Mesothelial cell of epicardium (in vitro differentiated cells): ENCODE measurements around the gene CDH13. TPM values are rescaled to one million over a fixed set of nuclear protein-coding genes. Genes with fewer than 3 reads are reported as not detected.

ENCODE experiments used
- DNase-seq, 2 experiments: peaks; one replicate each; pipeline ENCODE4 v3.0.0; 2021; ENCODE audit warnings: low spot score in 2 of 2; ENCODE audit not compliant: unreplicated experiment in 2 of 2
- H3K27ac Mint-ChIP-seq: 2 replicates; pipeline ENCODE4 v1.8.0; 2021; ENCODE audit warnings: mixed read lengths
- H3K27me3 Mint-ChIP-seq: 2 replicates; pipeline ENCODE4 v1.8.0; 2021; ENCODE audit warnings: low read depth, mixed read lengths
- H3K36me3 Mint-ChIP-seq: 2 replicates; pipeline ENCODE4 v1.8.0; 2021; ENCODE audit warnings: mixed read lengths
- H3K4me1 Mint-ChIP-seq: 2 replicates; pipeline ENCODE4 v1.8.0; 2021; ENCODE audit warnings: mixed read lengths
- H3K4me3 Mint-ChIP-seq: 2 replicates; pipeline ENCODE4 v1.8.0; 2021; ENCODE audit warnings: mild to moderate bottlenecking, moderate library complexity, mixed read lengths
- H3K9me3 Mint-ChIP-seq: 2 replicates; pipeline ENCODE4 v1.8.0; 2021; ENCODE audit warnings: mixed read lengths
- CTCF ChIP-seq: fragments of 200-600 bp; sonication (generic); IDR thresholded peaks from one replicate; pipeline ENCODE4 v1.5.0; 2021; ENCODE audit warnings: antibody characterized with exemption; ENCODE audit not compliant: unreplicated experiment
- total RNA-seq: library from RNA; stranded (reverse); gene quantifications from 3 replicates; pipeline ENCODE4 v1.2.1, GENCODE V29; 2021

The CDH13 gene
- total RNA-seq, 1 donor from 2014 or later = 0.80 TPM

DNA sequence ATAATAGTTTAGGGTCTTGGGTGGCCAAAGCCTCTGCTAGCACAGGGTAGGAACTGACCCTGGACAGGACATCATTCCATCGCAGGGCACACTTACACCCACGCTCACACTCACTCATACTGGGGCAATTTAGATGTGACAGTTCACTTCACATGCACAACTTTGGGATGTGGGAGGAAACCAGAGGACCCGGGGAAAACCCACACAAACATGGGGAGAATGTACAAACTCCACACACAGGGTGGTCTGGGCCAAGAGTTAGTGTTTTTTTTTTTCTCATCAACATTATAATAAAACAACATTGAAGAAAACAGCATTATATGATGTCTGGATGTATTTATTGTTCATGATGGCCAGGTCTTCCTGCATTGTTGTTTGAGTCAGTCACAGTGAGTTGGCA, 93.6 kb downstream of the CDH13 start:
- peaks cover 4% of the 10 kb centered on the region for H3K9me3 Mint-ChIP-seq
- no peak overlapping the region for H3K27ac Mint-ChIP-seq
- no peaks in the 10 kb centered on the region for H3K4me1 Mint-ChIP-seq
- TF ChIP-seq CTCF = no peak
- DNase-seq = no peak
- H3K27me3 Mint-ChIP-seq = peaks cover 18% of the 10 kb centered on the region
- no peaks in the 10 kb centered on the region for H3K36me3 Mint-ChIP-seq
- H3K4me3 Mint-ChIP-seq = no peak overlapping the region

GRCh38 chr16:82726306-82726705, 99.5 kb downstream of the CDH13 start:
- H3K27me3 Mint-ChIP-seq = peaks cover 1% of the 10 kb centered on the region
- no peaks in the 10 kb centered on the region for H3K36me3 Mint-ChIP-seq
- H3K4me1 Mint-ChIP-seq = no peaks in the 10 kb centered on the region
- TF ChIP-seq CTCF = no peak
- H3K9me3 Mint-ChIP-seq = peaks cover 21% of the 10 kb centered on the region
- H3K4me3 Mint-ChIP-seq = no peak overlapping the region
- H3K27ac Mint-ChIP-seq = no peak overlapping the region
- no peak for DNase-seq

GRCh38 chr16:82728901-82729300, 102.1 kb downstream of the CDH13 start:
- Mint-ChIP-seq H3K27ac (no peak overlapping the region), H3K4me3 (no peak overlapping the region), H3K4me1 (no peaks in the 10 kb centered on the region), H3K9me3 (peaks cover 21% of the 10 kb centered on the region), H3K27me3 (no peaks in the 10 kb centered on the region), H3K36me3 (no peaks in the 10 kb centered on the region)
- no peak for TF ChIP-seq CTCF
- DNase-seq = no peak

GRCh38 chr16:82730901-82731300, 104.1 kb downstream of the CDH13 start:
- Mint-ChIP-seq H3K27ac (no peak overlapping the region), H3K27me3 (no peaks in the 10 kb centered on the region), H3K36me3 (no peaks in the 10 kb centered on the region), H3K4me1 (no peaks in the 10 kb centered on the region), H3K4me3 (no peak overlapping the region), H3K9me3 (peaks cover 21% of the 10 kb centered on the region)
- TF ChIP-seq CTCF = no peak
- no peak for DNase-seq

DNA sequence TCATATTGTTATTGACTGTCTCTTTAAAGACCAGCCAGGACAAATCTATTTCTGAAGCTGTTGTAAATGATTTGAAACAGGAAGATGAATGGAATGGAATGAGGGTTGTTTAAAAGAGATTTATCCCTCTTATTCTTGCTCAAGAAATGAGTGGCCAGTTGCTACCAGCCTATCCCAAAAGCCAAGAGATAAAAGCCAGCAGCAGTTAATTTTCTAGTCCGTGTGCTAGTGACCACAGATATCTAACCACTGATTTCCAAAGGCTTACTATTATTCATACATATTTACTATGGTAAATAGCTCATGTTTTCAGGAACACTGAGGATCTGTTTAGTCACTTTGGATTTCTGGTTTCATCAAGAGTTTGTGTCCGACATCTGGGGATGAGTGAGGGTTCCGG, 105.7 kb downstream of the CDH13 start:
- H3K4me3 Mint-ChIP-seq = no peak overlapping the region
- no peak for TF ChIP-seq CTCF
- H3K4me1 Mint-ChIP-seq = no peaks in the 10 kb centered on the region
- H3K36me3 Mint-ChIP-seq = no peaks in the 10 kb centered on the region
- H3K27ac Mint-ChIP-seq = no peak overlapping the region
- H3K9me3 Mint-ChIP-seq = peaks cover 21% of the 10 kb centered on the region
- DNase-seq = no peak
- peaks cover 2% of the 10 kb centered on the region for H3K27me3 Mint-ChIP-seq

GRCh38 chr16:82735186-82735585, 108.4 kb downstream of the CDH13 start:
- Mint-ChIP-seq H3K27ac (no peak overlapping the region), H3K36me3 (no peaks in the 10 kb centered on the region), H3K4me3 (no peak overlapping the region), H3K4me1 (no peaks in the 10 kb centered on the region), H3K9me3 (peaks cover 4% of the 10 kb centered on the region), H3K27me3 (peaks cover 10% of the 10 kb centered on the region)
- no peak for TF ChIP-seq CTCF
- no peak for DNase-seq
